GM19023 (cell line): Measurements from ENCODE around the gene RAD23A.
A peak's percentile ranks its signal among the peaks of the same experiment; 100 is the strongest.
"Not testable (repeated sequence)": the region's sequence is repeated elsewhere in the genome, so short reads cannot be mapped to it uniquely, and the experiment has no call there.

Experiments
- ATAC-seq: cut with Tn5 transposase; IDR thresholded peaks from one replicate; pipeline ENCODE4 v1.9.1; 2021; ENCODE audit warnings: mild to moderate bottlenecking, moderate library complexity; ENCODE audit not compliant: unreplicated experiment

RAD23A gene

DNA sequence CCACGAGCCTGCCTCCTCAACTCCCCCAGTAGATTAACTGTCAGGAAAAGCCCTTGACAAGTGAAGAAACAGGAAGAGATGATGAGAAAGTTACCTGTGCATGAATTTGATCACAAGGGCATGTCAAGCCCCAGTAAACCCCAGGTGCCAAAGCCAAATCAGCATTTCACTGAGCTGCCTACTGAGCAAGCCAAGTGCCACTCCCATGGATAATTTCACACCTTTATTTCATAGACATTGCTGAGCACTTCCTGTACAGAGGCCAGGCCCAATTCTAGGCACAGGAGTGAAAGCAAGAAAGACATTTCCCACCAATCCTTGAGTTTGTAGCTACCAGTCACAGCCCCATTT is 8.9 kb downstream of the RAD23A start:
- ATAC-seq, result no peak

DNA sequence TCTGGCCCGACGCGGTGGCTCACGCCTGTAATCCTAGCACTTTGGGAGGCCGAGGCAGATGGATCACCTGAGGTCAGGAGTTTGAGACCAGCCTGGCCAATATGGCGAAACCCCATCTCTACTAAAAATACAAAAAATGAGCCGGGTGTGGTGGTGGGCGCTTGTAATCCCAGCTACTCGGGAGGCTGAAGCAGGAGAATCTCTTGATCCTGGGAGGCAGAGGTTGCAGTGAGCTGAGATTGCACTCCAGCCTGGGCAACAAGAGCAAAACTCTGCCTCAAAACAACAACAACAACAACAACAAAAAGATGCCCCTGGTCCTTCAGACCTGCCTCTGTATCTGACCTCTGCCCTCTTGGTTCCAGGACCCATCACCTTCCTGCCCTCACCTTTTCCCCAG is 9.9 kb downstream of the RAD23A start:
- not testable (repeated sequence) for ATAC-seq

DNA sequence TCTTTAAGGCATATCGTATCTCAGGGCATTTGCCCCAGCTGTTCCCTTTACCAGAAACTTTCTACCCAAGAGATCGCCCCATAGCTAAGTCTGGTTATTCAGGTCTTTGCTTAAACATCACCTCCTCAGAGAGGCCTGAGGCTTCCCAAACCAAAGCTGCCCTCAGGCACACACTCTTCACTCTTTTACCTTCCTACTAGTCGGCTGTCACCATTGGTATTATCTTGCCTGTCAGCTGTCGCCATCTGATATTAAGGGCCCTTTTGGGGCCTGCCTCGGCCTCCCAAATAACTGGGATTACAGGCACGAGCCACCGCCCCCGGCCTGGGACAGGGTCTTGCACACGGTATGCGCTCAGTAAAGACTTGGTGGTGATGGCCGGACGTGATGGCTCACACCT is 10.3 kb downstream of the RAD23A start:
- no peak for ATAC-seq

DNA sequence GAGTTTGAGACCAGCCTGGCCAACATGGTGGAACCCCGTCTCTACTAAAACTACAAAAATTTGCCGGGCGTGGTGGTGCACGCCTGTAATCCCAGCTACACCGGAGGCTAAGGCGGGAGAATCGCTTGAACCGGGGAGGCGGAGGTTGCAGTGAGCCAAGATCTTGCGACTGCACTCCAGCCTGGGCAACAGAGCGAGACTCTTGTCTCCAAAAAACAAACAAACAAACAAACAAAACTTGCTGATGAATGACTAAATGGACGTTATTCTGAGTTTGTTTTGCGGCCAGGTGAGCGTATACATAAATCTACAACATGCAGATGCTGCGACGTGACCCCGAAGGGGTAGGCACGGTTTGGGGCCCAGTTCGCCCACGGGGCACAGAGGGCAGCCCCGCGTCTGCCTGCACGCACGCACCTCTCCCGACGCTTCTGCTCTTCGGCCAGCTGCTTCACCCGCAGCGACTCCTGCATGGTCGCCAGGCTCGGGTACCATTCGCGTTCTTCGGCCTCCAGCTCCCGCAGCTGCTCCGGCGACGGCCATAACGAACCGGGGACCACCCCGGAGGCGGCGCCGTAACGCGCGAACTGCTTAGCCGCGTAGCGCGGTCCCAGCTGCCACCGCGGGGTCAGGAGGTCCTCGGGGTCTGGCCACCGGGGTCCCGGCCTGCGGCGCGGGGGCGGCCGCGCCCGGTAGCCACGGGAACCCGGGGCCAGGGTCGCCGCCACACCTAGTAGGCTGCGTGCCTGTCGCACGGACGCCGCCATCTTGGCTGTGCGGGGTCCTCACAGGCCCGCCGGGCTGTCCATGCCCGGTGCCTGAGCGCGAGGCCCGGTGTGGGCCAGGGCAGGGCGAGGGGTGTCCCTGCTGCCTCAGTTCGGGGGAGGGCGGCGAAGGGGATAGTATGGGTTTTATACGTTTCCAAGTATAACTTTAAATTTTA is 11.1 kb downstream of the RAD23A start, which contains the start of gene GADD45GIP1:
TSS of gene GADD45GIP1 (minus strand) at position 778 of the 943 bp plus-strand sequence. CDS start at position 767, 11 bp downstream.
- peak; percentile 82 for ATAC-seq

DNA sequence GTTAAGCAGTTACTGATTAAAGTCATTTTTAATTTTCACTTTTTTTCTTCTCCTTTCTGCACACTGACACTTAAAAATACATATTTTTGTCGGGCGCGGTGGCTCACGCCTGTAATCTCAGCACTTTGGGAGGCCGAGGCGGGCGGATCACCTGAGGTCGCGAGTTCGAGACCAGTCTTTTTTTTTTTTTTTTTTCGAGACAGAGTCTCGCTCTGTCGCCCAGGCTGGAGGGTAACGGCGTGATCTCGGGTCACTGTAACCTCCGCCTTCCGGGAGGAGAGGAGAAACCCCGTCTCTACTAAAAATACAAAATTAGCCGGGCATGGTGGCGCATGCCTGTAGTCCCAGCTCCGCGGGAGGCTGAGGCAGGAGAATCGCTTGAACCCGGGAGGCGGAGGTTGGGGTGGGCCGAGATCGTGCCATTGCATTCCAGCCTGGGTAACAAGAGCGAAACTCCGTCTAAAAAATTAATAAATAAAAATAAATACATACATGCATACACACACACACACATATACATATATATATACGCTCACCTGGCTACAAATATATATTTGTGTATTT is 11.8 kb downstream of the RAD23A start:
- ATAC-seq, result not testable (repeated sequence)

DNA sequence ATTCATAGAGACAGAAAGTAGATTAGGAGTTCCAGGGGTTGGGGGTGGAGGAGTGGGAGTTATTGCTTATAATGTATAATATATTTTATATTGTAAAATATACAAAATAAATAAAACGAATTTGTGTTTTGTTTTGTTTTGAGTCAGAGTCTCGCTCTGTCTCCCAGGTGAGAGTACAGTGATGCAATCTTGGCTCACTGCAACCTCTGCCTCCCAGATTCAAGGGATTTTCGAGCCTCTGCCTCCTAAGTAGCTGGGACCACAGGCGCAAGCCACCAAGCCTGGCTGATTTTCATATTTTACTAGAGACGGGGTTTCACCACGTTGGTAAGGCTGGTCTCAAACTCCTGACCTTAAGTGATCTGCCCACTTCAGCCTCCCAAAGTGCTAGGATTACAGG is 13.8 kb downstream of the RAD23A start:
- no peak for ATAC-seq

DNA sequence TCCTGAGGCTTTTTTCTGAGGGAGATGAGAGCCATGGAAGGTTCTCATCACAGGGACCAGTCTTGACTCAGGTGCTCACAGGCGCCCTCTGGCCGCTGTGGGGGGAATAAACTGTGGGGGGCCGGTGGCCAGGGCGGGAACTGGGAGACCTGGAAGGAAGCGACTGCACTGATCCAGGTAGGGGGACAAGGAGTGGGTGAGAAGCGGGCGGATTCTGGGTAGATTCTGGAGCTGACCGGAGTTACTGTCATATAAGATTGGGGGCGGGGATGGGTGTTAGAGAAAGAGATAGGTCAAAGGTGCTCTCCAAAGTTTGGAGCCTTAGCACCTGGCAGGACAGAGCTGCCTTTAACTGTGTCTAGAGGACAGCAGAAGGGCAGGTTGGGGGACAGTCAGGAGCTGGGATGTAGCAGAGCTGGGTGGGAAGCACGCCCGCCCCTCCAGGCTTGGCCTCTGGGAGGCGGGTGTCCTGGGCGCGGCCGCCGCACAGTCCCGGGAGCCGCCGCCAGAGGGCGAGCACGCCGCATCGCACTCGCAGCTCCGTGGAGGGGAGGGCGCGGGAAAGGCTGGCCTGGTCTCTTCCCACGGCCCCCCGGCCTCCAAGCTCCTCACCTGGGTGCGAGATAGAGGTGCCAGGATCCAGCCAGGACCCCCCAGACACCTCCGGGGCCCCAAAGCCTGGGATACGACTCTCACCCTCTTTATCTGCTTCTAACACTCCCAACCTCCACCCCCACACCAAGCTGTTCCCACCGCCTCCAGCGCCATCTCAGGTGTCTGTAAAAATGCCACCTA is 19.6 kb downstream of the RAD23A start:
- peak; percentile 79 for ATAC-seq

DNA sequence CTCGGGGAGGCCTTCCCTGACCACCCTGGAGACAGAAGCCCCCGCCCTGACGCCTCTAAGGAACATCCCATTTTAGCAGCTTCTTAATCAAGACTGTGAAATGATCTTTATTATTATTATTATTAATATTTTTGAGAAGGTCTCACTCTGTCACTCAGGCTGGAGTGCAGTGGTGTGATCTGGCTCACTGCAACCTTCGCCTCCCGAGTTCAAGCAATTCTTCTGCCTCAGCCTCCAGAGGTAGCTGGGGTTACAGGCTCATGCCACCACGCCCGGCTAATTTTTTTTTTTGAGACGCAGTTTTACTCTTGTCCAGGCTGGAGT is 20.1 kb downstream of the RAD23A start:
- no peak for ATAC-seq

DNA sequence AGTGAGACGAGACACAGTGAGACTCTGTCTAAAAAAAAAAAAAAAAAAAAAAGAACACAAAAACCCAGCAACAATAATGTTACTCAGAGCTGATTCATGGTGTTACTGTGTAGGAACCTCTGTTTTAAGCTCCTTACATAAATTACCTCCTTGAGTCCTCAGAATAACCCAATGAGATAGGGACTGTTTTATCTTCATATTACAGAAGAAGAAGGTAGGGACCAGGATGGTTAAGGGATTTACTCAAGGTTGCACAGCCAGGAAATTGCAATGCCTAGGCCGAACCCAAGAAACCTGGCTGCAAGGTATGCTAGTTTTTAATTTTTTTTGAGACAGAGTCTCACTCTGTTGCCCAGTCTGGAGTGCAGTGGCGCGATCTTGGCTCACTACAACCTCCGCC is 22.2 kb downstream of the RAD23A start:
- no peak for ATAC-seq

DNA sequence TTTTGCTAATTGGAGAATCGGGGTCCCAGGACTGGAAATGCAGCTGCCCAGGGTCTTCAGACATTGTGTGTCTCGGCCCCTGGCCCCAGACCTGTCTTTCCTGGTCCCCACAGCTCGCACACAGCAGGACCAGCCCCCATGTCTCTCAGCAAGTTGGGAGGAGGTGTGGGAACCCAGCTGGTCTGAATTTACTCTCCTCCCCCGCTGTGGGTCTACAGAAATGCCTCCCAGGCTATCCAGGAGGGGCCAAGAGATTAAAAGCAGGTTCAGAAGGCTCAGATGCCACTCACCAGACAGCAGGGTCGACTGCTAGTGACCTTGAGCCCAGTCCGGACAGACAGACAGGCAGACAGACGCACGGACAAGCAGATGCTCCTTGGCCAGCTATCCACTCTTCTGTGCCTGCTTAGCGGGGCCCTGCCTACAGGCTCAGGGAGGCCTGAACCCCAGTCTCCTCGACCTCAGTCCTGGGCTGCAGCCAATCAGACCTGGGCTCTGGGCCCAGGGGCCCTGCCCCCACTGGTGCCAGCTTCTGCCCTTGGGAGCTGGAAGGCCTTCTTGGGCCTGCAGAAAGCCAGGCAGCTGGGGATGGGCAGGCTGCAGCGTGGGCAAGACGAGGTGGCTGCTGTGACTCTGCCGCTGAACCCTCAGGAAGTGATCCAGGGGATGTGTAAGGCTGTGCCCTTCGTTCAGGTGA is 23.8 kb downstream of the RAD23A start, which contains the start of gene DAND5:
TSS of gene DAND5 (plus strand) at position 285 of the 697 bp plus-strand sequence. CDS start at position 370, 85 bp downstream.
- ATAC-seq, result no peak

DNA sequence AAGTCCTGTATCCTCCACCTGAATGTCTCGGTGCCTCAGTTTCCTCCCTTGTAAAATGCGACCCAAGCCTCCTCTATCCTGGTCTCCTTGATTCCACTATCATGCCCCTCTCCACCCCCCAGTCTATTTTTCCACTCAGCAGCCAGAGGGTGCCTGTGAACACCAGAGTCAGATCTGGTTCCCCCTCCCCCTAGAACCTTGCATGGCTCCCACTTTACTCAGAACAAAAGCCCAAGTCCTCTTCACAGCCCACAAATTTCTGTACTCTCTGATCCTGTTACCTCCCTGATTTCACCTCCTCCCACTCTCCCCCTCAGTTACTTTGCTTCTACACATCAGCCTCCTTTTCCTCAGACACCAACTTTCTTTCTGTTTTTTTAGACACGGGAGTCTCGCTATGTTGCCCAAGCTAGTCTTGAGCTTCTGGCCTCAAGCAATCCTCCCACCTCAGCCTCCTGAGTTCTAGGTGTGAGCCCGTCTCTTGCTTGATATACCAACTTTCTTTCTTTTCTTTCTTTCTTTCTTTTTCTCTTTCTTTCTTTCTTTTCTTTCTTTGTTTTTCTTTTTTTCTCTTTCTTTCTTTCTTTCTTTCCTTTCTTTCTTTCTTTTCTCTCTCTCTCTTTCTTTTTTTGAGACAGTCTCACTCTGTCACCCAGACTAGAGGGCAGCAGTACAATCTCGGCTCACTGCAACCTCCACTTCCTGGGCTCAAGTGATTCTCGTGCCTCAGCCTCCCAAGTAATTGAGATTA is 24.6 kb downstream of the RAD23A start:
- no peak for ATAC-seq

DNA sequence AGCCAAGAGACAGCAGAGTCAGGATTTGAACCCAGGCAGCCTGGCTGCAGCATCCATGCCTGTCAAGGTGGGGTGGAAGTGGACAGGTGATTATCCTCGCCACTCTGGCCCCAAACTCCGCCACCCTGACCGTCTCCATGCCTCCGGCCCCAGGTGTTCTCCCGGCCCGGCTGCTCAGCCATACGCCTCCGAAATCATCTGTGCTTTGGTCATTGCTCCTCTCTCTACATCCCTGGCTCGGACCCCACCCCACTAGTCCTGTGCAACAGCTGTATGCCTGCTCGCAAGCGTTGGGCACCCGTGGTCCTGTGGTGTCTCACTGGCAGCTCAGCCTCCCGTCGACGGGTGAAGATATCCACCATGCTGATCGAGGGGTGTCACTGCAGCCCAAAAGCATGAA is 27.6 kb downstream of the RAD23A start:
- no peak for ATAC-seq

DNA sequence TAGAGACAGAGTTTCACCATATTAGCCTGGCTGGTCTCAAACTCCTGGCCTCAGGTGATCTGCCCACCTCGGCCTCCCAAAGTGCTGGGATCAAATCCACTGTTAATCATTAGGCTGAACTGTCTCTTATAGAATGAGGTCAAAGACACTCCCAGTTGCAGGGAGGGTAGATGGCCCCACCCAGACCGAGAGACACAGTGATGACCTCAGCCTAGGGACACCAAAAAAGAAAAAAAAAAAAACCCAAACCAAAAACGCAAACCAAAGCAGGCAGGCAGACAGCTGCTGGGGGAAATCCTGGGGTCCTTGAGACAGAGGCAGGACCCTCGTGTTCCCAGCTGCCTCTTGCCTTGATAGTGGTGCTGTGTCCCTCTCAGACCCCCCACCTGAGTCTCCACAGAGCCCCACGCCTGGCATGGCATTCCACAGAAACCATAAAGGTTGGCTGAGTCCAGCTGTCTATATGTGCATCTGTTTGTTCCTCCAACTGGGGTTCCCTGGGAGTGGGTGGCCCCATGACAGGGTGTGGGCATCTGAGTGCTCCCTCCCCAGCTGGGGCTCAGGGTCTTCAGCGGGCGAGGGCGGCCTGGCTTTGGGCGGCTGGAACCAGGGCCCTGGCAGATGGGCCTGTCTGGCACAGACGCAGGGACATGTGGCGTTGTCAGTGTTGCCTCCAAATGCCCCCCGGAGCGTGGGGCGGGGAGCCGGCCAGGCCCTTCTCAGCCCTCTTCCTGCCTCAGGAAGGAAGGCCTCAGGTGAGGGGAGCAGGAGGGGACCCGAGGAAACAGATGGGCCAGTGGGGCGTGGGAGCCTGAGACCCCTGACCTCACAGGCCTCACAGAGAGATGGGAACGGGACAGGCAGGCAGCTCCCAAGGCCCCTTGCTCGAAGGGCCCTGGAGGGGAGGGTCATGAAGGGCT is 28.9 kb downstream of the RAD23A start:
- no peak for ATAC-seq

DNA sequence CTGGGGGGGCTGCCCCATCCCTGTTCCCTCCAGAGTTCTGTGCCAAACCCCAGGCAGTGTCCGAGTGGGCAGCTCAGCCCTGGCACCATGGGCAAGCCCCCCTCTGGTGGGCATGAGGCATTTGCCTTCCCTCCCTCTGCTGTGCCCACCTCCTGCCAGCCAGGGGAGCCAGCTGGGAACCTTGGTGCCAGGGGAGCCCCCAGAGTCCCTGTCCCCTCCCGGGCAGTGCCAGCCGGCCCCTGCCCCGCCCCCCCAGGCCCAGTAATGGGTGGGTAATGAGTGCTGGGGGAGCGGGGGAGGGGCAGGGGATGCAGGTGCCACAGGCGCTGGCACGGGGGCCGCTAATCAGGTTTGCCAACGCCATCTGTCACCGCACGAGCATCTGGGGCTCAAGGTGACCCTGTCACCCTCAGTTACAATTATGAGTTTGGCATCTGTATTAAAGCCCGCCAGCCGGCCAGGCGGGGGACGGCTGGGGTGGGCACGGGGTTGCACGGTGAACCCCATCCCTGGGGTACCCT is 29.6 kb downstream of the RAD23A start:
- no peak for ATAC-seq

DNA sequence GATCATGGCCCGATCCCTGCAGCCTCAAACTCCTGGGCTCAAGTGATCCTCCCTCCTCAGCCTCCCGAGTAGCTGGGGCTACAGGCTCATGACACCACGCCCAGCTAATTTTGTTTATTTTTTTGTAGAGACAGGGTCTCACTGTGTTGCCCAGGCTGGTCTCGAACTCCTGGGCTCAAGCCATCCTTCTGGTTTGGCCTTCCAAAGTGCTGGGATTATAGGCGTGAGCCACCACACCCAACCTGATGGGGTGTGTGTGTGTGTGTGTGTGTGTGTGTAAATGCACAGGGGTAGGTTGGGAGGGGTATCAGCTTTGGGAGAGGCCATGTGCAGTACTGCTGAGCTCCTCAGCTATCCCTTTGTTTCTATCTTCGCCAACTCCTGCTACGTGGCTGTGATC is 30.4 kb downstream of the RAD23A start:
- ATAC-seq, result not testable (repeated sequence)

DNA sequence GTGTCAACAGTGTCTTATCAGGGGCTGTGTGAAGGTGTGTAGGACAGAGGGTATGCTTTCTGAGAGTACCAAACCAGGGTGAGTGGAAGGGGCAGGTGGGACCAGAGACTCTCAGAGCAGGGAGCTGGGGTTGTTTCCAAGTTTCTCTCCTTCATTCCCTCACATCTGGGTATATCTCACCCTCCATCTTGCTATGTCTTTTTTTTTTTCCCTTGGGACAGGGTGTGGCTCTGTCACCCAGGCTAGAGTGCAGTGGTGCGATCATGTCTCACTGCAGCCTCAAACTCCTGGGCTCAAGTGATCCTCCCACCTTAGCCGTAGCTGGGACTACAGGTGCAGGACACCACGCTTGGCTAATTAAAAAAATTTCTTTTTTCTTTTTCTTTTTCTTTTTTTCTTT is 34.3 kb downstream of the RAD23A start:
- no peak for ATAC-seq

DNA sequence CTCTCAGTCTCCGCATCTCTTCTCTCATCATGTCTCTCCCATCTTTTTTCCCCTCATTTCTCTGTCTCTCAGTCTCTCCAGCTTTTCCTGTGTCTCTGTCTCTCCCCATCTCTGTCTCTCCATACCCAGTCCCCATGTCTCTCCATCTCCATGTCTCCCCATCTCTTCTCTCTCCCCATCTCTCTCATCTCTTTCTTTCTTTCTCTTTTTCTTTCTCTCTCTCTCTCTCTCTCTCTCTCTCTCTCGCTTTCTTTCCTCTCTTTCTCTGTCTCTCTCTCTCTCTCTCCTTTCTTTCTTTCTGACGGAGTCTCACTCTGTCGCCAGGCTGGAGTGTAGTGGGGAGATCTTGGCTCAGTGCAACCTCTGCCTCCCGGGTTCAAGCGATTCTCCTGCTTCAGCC is 37.0 kb downstream of the RAD23A start:
- ATAC-seq, result no peak

DNA sequence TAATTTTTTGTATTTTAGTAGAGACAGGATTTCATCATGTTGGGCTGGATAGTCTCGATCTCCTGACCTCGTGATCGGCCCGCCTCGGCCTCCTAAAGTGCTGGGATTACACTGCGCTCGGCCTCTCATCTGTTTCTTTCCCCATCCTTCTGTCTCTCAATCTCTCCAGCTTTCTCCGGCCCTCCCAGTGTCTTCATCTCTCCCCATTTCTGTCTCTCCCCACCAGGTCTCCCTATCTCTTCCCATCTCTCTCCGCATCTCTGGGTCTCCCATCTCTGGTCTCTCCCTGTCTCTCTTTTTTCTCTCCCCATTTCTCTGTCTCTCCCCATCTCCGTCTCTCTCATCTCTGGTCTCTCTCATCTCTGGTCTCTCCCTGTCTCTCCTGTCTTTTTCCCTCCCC is 37.4 kb downstream of the RAD23A start:
- no peak for ATAC-seq

DNA sequence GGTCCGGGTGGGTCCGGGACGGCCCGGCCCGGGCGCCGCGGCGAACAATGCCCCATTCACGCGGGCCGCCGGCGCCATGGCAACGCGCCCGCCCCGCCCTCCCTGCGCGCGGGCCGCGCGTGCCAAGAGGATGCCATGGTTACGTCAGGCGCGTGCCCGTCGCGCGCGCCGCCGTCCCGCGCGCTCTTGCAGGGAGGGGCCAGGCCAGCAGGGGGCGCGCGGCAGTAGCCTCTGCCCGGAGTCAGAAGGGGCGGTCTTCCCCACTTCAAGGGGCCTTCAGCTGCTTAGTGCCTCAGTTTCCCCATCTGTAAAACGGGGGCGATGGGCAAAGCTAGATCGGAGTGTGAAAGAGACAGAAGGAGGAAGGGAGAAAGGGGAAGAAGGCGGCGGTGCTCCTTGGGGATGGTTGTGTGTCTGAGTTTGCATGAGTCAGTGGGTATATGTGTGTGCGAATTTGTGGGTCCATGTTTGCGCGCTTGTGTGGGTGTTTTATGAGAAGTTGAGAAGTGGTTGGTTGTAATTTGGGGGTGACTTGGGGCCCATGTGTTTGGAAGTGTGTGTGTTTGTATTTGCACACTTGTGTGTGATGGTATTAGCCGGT is 38.0 kb downstream of the RAD23A start:
- no peak for ATAC-seq
